ENCODE measurements around the gene IDH1. TPM values are rescaled to one million over a fixed set of nuclear protein-coding genes. Genes with fewer than 3 reads are reported as not detected.

The IDH1 gene
- total RNA-seq, 1 donor from 2014 or later: 47.4 TPM

DNA sequence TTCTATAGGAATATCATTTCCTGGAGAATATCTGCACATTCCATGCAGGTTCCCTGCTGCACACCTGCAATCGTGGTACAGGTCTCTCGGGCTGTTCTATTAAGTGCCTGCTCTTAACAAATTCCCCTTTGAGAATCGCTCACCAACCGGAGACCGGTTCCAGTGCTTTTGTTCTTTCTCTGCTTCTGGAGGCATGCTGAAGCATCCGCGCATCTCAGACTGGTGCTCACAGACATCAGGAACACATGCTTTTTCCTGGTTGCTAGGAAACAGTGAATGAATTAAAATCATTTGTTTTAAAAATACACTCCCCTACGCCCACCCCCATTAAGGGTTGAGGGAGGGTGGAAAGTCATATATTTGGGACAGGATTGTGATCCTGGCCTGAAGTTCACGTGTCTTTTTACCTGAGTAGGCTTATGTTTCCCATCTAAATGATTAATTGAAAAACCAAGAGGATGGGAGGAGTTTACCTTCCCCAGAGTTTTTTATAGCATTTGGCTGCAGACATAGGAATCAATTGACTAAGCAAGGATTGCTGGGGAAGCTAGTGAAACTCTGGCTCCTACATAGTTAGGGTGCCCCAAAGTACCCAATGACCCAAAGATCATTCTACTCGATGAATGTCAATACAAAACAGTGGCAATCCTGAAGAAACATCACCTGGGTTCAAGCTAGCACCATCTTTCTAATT, 64.9 kb downstream of the IDH1 start, which contains the start of gene C2orf80:
C2orf80 (minus strand) TSS at position 221 of the 694 bp plus-strand sequence. CDS start 3,044 bp downstream, outside the sequence.
- Histone ChIP-seq H3K27ac (no peak within 1 kb of the TSS), H3K27me3 (no peaks in the 10 kb centered on the region), H3K4me3 (no peak within 1 kb of the TSS), H3K4me1 (no peaks in the 10 kb centered on the region), H3K9me3 (no peaks in the 10 kb centered on the region), H3K36me3 (no peaks in the 10 kb centered on the region)
- DNase-seq (ENCODE audit: extremely low spot score in 2 of 2): no peak
- intact Hi-C loops (cut with DNase I): no loop called here
- TF ChIP-seq POLR2AphosphoS5 (IDR thresholded peaks at IDR 0.05; ENCODE audit: insufficient read depth in 1 of 2, low read depth in 1 of 2) (no peak), POLR2A (IDR thresholded peaks at IDR 0.05) (no peak)
- TF ChIP-seq, protein P1, sequence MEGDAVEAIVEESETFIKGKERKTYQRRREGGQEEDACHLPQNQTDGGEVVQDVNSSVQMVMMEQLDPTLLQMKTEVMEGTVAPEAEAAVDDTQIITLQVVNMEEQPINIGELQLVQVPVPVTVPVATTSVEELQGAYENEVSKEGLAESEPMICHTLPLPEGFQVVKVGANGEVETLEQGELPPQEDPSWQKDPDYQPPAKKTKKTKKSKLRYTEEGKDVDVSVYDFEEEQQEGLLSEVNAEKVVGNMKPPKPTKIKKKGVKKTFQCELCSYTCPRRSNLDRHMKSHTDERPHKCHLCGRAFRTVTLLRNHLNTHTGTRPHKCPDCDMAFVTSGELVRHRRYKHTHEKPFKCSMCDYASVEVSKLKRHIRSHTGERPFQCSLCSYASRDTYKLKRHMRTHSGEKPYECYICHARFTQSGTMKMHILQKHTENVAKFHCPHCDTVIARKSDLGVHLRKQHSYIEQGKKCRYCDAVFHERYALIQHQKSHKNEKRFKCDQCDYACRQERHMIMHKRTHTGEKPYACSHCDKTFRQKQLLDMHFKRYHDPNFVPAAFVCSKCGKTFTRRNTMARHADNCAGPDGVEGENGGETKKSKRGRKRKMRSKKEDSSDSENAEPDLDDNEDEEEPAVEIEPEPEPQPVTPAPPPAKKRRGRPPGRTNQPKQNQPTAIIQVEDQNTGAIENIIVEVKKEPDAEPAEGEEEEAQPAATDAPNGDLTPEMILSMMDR (IDR thresholded peaks at IDR 0.05): no peak

DNA sequence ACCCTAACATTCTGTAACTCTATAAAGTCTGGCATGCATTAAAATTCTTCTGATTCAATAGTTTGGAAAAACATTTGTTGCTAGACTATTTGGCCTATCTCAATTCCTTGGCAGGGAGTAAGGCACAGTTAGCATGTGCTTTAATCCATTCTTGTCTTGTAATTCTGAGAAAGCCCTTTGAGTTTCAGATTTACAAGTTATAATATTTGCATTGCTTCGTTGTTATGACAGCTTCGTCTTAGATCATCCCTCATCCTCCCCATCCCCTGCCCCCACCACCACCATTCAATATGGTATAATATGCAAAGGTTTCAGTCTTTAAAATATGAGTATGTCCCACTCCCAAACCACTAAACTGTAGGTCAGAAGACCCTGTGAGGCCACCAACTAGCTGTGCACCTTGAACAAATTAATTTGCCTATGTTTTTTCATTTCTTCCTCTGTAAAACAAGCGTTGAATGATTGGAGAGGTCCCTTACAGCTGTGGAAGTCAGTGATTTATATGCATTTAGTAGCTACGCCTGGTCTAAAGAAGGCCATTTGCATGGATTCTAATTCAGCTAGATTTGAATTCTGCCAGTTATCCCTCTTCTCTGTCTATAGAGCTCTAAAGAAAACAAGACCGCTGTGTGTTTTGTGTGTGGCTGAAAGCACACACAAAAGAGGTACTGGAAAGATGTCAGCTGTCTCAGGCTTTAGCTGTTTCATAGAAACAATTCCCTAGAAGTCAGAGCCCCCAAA, 65.6 kb downstream of the IDH1 start:
- H3K27me3 ChIP-seq: no peaks in the 10 kb centered on the region
- no peak for DNase-seq (ENCODE audit: extremely low spot score in 2 of 2)
- intact Hi-C loops (cut with DNase I): no loop called here
- no peaks in the 10 kb centered on the region for H3K36me3 ChIP-seq
- no peaks in the 10 kb centered on the region for H3K9me3 ChIP-seq
- H3K4me1 ChIP-seq: no peaks in the 10 kb centered on the region
- H3K4me3 ChIP-seq: no peak overlapping the region
- TF ChIP-seq, protein P1 (IDR thresholded peaks at IDR 0.05): no peak
- TF ChIP-seq POLR2A (IDR thresholded peaks at IDR 0.05) (no peak), POLR2AphosphoS5 (IDR thresholded peaks at IDR 0.05; ENCODE audit: insufficient read depth in 1 of 2, low read depth in 1 of 2) (no peak)
- no peak overlapping the region for H3K27ac ChIP-seq

DNA sequence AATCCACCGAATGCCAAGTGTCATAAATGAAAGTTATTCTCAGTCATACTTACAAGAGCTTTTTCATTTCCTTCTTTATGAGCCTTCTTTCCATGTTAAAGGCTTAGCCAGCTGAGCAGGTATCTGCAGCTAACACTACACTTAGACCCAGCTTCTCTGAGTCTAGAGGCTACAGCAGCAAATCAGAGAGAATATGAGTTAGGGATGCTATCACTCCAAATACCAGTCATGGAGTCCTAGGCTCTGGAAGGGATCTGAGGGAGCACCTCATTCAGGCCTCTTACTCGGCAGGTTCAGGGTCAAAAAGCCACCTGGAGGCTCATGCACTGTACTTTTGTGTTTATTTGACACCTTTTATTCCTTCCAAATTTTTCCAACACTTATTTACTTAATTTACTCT, 68.0 kb downstream of the IDH1 start:
- intact Hi-C loops (cut with DNase I): no loop called here
- Histone ChIP-seq H3K27ac (no peak overlapping the region), H3K9me3 (no peaks in the 10 kb centered on the region), H3K4me1 (no peaks in the 10 kb centered on the region), H3K4me3 (no peak overlapping the region), H3K27me3 (no peaks in the 10 kb centered on the region), H3K36me3 (no peaks in the 10 kb centered on the region)
- TF ChIP-seq, protein P1 (IDR thresholded peaks at IDR 0.05): no peak
- TF ChIP-seq POLR2AphosphoS5 (IDR thresholded peaks at IDR 0.05; ENCODE audit: insufficient read depth in 1 of 2, low read depth in 1 of 2): no peak
- TF ChIP-seq POLR2A (IDR thresholded peaks at IDR 0.05): no peak
- no peak for DNase-seq (ENCODE audit: extremely low spot score in 2 of 2)

DNA sequence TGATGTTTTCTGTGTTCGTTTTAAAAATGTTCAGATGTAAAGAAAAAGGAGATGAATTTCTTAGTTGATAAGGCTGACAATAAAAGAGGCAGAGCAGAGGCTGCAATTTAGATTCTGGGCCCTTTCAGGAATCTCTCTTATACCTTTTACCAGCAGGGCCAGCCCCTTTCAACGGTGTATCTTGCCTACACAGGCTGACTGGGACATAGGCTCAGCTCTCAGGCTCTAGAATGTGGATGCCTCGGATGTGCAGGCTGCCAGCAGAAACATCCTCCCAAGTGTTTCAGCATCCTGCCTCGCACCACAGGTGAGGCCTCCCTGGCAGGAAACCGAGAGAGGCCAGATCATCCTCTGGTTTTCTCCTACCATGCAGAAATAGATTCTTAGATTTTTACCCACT, 68.4 kb downstream of the IDH1 start:
- Histone ChIP-seq H3K4me3 (no peak overlapping the region), H3K27me3 (no peaks in the 10 kb centered on the region), H3K4me1 (no peaks in the 10 kb centered on the region), H3K27ac (no peak overlapping the region), H3K36me3 (no peaks in the 10 kb centered on the region), H3K9me3 (no peaks in the 10 kb centered on the region)
- TF ChIP-seq, protein P1 (IDR thresholded peaks at IDR 0.05): no peak
- TF ChIP-seq POLR2A (IDR thresholded peaks at IDR 0.05) (no peak), POLR2AphosphoS5 (IDR thresholded peaks at IDR 0.05; ENCODE audit: insufficient read depth in 1 of 2, low read depth in 1 of 2) (no peak)
- no peak for DNase-seq (ENCODE audit: extremely low spot score in 2 of 2)
- intact Hi-C loops (cut with DNase I): no loop called here

Other genes with a start within 250 kb of the IDH1 start
- gene PLEKHM3, start 229.5 kb downstream of the IDH1 start, total RNA-seq: 21.4 TPM
- gene CRYGD, start 130.5 kb downstream of the IDH1 start, total RNA-seq: not detected
- gene CRYGC, start 125.2 kb downstream of the IDH1 start, total RNA-seq: not detected
- gene CRYGB, start 108.9 kb downstream of the IDH1 start, total RNA-seq: not detected
- not detected for gene CRYGA, start 91.5 kb downstream of the IDH1 start, total RNA-seq
- not detected for gene C2orf80, start 65.0 kb downstream of the IDH1 start, total RNA-seq
- gene PIKFYVE, start 11.2 kb upstream of the IDH1 start, total RNA-seq: 18.7 TPM
- not detected for gene PTH2R, start 151.7 kb upstream of the IDH1 start, total RNA-seq

Data from vagina (tissue), 2 donors.